ENCODE measurements around the gene TTYH2.
"Not testable (repeated sequence)": the region's sequence is repeated elsewhere in the genome, so short reads cannot be mapped to it uniquely, and the experiment has no call there.

TTYH2 gene, protein sequence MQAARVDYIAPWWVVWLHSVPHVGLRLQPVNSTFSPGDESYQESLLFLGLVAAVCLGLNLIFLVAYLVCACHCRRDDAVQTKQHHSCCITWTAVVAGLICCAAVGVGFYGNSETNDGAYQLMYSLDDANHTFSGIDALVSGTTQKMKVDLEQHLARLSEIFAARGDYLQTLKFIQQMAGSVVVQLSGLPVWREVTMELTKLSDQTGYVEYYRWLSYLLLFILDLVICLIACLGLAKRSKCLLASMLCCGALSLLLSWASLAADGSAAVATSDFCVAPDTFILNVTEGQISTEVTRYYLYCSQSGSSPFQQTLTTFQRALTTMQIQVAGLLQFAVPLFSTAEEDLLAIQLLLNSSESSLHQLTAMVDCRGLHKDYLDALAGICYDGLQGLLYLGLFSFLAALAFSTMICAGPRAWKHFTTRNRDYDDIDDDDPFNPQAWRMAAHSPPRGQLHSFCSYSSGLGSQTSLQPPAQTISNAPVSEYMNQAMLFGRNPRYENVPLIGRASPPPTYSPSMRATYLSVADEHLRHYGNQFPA

DNA sequence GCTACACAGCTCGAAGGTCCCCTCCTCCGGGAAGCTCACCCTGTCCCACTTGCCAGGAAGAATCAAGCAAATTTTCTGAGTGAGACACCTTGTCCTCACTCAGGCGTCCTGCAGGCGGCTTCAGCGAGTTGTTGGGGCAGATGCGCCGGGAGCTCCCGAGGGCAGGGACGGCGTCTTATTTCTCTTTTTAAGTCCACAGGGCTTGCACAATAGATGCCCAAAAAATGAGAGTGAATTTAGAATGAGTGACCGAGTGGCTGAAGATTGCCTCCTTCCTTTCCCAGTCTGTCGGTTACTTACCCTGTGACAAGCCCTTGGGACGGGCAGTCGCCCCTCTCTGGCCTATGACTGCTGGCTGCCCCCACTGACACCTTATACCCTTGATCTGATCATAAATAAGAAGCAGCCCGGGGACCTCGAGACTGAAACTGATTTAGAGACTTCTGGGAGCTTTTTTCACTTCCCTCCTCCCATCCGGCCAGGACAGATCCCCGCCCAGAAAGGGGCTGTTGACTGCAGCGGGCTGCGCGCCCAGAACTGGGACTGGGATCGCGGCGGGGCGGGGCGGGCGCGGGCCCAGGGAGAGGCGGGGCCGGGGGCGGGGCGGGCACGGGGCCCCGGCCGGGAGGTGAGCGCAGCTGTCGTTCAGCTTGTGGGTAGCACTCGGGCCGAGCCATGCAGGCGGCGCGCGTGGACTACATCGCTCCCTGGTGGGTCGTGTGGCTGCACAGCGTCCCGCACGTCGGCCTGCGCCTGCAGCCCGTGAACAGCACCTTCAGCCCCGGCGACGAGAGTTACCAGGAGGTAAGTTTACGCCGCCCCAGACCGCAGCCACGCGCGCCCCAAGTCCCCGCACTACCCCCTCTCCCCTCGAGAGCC lies at the start of gene TTYH2:
TSS of gene TTYH2 (plus strand) at position 659 of the 879 bp plus-strand sequence. CDS start at position 676, 17 bp downstream.
- peak; percentile 80 for DNase-seq

DNA sequence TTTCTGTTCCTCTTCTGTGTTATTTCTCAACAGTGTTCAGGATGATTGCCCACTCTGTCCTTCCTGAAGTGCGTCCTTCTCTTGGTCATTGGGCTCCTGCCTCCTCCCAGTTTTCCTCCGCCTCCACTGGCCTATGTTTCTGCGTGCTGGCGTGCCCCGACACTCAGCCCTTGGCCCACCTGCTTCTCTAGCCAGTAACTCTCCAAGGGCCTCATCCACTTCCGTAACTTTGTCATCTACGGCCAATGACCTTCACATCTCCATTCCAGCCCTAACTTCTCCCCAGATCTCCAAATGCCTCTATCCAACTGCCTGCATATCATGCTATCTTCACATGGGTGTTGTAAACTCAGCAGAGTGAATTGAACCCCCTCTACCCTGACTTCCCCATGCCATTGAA lies 49.5 kb upstream of the TTYH2 start:
- DNase-seq = no peak

DNA sequence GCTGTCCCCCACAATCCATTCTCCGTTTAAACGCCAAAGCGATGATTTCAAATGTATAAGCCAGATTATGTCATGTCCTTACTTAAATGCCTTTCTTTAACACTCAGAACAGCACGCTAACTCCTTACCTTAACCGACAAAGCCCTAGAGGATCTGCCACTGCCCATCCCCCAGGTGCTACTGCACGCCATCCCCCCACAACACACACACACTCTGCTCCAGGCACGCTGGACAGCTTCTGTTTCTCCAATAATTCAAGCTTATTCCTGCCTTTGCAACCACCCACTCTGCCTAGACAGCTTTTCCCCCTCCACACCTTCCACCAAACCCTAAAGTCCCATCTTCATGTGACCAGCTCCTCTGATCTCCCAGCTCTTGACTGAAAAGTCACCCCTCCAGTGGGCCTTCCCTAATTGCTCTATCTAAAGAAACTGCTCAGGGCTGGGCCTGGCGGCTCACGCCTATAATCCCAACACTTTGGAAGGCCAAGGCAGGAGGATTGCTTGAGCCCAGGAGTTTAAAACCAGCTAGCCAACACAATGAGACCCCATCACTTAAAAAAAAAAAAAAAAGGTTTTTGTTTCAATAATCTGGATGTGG lies 48.8 kb upstream of the TTYH2 start:
- no peak for DNase-seq

DNA sequence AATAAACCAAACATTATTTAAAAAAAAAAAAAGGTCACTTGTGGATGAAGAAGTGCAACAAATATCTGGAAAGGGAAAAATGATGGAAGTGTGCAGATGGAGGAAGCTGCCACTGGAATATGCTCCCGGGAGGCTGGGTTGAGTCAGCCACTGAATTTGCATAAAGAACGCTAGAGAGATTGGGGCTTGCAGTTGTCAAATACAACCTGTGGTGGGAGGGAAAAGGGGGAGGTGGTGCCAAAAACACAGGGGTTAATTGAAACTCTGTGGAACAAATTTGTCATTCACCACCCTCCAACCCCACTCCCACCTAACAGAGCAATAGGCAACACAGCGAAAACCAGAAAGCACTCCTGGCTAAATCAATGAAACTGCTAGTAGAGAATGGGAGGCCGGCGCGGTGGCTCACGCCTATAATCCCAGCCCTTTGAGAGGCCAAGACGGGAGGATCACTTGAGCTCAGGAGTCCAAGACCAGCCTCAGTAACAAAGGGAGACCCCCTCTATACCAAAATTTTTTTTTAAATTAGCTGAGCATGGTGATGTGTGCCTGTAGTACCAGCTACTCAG lies 47.5 kb upstream of the TTYH2 start:
- DNase-seq = no peak

DNA sequence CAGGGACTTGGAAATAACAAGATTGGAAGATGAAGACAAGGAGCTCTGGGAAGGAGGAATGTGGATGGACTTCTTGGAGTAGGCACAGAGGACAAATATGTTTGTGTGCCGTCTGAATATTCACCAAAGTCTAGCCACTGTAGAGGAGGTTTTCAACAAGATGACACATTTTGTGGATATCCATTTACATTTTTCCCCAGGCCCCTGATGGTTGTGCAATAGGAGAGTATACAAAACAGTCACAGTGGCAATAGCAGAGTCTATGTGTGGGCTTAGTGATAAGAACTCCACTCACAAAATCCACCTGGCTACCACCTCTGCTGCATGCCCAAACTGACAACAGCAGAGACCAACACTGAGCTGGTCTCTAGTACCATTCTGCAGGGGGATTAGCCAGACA lies 42.4 kb upstream of the TTYH2 start:
- no peak for DNase-seq

DNA sequence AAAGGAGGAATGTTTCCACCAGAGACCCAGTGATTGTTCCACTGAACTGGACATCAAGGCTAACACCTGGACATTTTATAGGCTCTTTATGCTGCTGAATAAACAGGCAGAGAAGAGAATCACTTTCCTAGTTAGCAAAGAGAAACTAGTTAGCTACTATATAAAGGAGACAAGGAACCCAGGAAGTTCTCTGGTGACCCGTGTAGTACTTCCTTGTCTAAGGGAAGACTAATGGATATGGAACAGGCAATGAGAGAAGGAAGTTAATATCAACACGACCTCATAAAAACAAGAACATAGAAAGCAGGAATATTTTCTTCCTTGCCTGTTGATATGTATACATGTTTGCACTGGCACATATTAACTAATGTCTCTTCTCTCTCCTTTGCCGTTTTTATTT lies 40.7 kb upstream of the TTYH2 start:
- no peak for DNase-seq

DNA sequence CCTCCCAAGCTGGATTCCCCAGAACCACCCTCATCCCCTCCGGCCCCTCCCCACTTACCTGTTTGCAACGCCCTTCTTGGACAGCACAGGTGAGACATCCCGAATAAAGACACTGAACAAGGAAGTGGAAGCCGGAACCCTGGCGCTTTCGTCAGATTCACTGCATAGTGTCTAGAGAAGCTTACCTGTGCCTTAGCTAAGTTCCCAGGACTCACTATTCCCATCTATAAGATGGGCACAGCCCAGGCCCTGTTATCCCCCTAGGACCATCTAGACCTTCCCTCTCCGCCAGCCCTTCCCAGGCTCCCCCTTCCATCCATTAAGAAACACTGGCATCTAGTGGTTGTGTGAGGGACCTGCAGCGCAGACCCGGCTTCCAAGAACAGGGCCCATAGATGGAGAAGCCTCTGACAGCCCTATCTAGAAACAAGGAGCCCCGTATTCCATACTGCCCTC lies 36.8 kb upstream of the TTYH2 start:
- peak; percentile 95 for DNase-seq

DNA sequence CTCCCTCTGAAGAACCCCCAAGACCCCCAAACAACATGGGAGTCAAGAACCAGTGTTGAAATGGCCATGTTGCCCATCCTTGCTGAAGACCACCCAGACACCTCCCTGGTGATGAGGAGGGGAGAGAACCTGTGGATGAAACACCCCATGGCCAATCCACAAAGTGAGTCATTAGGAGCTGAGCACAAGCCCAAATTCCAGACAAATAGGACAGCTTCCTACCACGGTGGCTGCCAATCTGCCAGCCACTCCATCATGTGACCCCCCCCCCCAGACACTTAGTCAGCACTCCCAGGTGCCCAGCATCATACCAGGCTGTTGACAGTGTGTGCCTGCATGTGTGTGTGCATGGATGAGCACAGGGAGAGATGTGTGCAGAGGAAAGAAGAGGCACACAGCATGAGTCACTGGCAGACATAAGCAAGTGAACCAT lies 36.3 kb upstream of the TTYH2 start:
- no peak for DNase-seq

DNA sequence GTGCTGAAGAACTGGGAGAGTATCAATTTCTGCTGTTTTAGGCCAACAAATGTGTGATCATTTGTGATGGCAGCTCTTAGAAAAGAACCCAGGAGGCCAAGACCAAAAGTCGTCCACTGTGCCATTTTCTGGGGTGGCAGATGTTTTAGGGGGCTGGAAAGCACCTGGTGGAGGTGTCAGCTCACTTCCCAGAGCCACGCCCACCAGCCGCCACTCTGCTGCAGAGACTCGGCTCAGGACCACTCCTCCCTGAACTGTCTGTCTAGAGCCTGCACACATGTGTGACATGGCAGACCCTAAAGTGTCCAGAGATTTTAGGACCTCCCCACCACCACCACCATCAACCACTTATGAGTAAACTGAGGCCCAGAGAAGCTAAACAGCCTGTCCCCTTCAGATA lies 33.8 kb upstream of the TTYH2 start:
- DNase-seq = no peak

DNA sequence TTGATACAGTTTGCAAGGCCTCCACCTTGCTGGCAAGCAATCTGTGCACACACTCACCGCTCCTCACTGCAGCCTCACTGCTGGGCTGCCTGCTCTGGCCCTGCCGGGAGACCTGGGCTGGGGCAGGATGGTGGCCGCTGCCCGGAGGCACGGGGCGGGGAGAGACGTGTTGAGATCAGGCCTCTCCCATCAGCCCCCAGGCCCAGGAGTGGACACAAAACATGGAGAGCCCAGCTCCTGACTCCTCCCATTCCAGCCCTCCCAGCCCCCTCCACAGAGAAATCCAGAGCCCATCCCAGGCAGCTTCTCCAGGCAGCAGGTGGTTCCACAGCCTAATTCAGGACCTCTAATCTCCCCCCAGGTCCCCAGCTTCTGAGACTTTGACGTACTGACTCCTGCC lies 33.0 kb upstream of the TTYH2 start:
- DNase-seq = no peak

DNA sequence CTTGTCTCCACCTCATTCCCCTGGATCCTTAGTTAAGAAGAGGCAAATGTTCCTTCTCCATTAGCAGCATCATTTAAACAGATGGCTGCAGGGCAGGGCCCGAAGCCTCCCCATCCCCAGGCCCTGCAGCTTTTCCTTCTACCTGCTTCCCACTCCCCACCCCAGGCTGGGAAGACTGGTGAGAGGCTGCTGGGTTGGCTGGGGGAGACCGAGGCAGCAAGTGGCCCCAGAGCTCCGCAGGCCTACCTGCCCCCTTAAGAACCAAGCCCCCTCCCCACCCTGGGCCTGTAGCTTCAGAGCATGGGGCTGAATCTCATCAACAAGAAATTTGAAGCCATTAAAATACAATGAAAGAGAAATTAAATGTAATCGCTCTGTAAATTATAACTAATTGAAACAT lies 32.0 kb upstream of the TTYH2 start:
- DNase-seq = no peak

DNA sequence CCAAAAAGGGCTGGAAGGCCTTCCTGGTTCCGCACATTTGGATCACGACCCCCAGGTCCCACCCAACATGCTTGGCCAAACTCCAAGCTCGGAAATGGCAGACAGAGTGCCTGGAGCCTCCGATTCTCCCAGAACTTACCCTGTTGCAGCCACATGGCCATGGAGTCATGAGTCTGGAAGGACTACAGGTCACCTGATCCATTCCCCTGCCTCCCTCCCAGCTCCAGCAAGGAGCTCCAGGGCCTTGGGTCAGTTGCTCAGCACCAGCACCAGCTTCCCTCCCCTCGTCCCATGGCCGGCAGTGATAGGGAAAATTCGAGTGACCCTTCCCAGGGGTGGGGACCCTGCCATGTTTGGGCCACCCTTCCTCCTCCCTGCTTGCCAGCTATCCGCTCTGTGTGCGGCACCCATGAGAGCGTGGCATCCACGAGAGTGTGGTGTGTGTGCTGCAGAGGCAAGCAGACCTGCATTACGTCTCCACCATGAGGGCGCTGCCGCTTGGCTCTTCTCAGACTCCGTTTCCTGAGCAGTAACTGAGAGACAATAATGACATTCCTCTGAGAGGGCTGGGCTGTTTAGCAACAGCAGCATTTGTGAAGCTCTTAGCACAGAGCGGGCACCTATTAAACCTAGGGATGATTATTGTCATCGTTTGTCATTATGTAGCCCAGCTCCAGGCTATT lies 31.2 kb upstream of the TTYH2 start:
- no peak for DNase-seq

DNA sequence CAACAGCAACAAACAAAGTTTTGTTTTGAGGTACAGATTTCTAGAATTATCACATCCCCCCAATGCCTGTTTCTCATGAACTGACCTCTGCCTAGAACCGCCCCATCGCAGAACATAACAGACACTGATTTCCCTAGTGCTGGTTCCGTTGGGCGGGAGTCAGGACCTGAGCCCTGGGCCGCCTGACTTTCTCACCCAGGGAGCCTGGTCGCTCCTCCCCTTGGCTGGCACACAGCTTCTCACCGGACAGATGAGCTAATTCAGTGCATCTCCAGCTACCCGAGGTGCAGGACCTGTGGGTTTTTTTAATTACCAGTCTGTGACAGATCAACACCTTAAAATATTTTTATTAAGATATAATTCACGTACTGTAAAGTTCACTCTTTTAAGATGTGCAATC lies 30.0 kb upstream of the TTYH2 start:
- no peak for DNase-seq

DNA sequence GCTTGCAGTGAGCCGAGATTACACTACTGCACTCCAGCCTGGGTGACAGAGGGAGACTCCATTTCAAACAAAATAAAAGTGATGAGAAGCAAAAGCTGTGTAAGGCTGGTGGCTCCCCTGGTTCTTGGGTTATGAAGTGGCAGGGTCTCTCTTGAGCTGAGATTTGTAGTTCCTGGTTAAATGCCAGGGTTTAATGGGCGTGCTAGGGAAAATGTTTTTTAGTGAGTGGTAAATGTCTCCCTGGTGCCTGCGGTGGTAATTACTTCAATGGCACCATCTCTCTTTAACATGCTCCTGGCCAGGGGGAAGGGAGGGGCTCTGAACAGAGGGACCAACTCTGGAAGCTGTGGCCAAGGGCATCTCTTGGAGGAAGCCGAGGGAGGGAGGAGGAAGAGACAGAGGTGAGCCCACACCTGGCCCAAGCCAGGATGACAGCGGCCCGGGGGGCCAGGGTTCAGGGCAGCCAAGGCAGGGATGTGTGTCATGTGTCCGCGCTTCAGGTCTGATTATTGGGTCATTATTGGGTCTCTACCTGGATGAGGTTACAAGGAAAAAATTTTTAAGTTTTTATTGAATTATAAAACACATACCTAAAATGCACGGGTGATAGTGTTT lies 27.7 kb upstream of the TTYH2 start:
- no peak for DNase-seq

DNA sequence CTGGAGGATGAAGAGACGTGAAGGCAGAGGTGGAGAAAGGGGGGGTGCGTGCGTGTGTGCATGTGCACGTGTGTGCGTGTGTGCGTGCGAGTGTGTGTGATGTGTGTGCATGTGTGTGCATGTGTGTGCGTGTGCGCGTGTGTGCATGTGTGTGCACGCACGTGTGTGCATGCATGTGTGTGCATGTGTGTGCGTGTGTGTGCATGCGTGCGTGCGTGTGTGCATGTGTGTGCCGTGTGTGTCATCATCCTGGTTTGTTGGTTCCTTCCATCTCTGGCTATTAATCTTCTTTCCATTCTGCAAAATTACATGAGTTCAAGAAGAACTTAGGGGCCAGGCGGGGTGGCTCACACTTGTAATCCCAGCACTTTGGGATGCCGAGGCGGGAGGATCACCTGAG lies 26.9 kb upstream of the TTYH2 start:
- DNase-seq = no peak

DNA sequence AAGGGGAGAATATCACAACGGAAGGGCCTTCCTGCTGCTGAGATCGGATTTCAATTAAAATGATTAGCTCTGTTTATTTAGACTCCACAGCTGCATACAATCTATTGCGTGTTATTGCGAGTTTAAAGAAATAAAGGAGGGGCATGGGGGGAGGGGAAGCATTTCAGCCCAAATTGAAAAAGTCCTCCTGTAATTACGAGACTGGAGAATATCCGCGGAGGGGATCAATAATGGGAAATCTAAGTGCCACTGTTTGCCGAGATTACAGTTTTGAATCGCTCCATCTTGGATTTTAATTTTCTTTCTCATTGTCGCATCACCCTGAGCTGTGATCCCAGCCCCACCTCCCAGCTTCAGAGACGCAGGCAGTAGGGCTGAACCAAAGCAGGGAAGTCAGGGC lies 25.6 kb upstream of the TTYH2 start:
- DNase-seq = no peak

DNA sequence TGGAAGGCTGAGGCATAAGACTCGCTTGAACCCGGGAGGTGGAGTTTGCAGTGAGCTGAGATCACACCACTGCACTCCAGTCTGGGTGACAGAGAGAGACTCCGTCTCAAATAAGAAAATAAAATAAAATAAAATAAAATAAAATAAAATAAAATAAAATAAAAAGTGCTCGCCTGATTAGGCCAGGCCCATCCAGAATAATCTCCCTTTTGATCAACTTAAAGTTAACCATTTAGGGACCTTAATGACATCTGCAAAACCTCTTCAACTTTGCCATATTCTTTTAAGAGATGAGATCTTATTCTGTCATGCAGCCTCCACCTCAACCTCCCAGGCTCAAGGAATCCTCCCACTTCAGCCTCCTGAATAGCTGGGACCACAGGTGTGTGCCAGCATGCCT lies 24.7 kb upstream of the TTYH2 start:
- DNase-seq = not testable (repeated sequence)

DNA sequence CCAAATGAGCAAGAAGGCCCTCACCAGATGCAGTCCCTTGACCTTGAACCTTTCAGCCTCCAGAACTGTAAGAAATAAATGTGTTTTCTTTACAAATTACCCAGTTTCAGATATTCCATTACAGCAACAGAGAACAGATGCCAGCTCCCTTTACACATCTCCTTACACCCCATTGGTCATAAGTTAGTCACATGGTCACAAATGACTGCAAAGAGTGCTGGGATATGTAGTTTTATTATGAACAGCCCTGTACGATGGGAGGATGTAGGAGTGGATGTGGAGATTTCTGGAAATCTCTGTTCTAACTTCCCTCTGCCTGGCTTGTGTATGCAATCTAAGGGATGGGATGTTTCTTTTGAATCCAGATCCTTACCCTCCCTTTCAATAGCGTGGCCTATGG lies 23.2 kb upstream of the TTYH2 start:
- DNase-seq = peak; percentile 87

DNA sequence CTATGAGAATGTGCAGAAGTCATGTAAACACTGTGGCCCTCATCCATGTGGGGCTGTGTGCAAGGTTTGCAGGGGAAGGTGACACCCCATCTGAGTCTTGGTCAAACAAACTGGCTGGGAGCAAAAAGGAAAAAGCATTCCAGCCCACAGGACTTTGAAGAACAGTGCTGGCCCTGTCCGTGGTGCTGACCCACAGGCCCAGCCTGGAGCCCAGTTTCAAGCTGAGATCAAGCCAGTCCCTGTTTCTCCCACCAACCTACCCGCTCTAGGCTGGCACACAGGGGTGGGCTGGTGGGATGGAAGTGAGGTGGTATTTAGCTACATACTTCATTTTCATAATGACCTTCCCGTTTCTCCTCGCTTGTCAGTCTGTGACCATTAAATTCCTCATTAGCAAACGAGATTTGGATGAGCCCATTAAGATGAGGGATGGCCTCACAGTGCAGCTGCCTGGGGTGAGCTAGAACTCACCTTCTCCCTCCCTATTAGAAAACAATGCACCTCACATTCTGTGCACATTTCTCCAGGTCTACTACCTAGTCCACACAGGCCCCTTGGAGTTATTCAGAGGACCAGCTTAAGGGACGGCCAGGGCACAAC lies 22.5 kb upstream of the TTYH2 start:
- no peak for DNase-seq

DNA sequence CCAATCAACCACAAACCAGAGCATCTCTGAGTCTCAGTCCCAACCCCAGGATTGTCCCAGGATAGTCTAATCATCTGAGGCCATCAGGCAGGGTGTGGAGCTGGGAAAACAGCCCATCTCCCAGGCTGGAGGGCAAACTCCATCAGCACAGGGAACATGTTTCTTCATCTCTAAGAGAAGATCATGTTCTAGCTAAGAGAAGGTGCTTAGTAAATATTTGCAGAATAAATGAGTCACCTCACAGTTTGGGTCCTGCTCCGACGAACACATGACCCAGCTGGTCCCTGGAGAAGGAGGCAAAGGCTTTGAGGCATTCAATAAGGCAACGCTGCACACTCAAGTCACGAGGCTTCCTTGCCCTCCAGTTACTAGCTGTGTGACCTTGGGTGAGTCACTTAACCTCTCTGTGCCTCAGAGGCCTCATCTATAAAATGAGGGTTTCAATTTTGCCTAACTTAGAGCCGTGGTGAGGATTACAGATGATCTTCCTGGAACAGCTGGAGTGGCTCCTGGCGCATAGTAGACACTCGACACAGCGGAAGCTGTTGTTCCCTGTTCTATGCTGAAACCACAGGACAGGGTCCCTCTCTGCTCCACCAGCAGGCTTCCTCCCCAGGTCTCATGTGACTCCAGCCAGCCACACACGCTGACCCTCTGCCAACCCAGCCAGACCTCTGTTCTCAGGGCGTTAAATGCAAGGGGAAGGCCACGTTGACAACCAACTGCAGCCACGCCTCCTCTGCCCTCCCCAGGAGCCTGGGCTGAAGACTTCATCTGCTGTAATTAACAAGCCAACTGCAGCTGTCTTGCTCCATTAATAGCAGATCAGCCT lies 20.2 kb upstream of the TTYH2 start:
- DNase-seq = peak; percentile 95

DNA sequence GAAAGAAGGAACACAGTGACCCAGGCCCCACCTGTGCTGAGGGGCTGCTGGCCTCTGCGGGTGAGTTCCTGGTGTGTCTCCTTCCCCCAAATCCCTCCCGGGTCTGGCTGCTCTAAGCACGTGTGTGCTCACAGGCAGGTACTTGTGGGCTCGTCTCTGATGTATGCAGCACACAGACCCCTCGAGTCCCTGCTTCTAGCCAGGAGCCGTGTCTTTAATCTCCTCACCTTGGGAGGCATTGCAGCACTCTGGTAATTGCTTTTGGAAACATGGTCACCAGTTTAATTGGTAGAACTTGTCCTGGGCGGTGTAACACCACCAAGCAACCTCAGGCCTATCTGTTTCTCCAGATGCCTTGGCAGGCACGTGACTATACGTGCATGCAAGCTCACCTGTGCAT lies 18.7 kb upstream of the TTYH2 start:
- DNase-seq = no peak
